Upper lobe of left lung (tissue), 6 donors: ENCODE results near the gene ATP6V1D. TPM values are rescaled to one million over a fixed set of nuclear protein-coding genes. Genes with fewer than 3 reads are reported as not detected.

ENCODE experiments used
- ATAC-seq, 2 donors: fragments of 200-7000 bp; cut with Tn5 transposase; one replicate each; pipeline ENCODE4 v1.9.1; 2022; ENCODE audit warnings: mild to moderate bottlenecking in 2 of 2, moderate library complexity in 2 of 2; ENCODE audit not compliant: low FRiP score in 2 of 2
- DNase-seq, 2 donors: peaks; one replicate each; pipeline ENCODE4 v3.0.0-alpha.2; 2019 to 2020
- H3K27ac ChIP-seq, 4 donors: fragments of 200-600 bp; sonication (generic); one replicate each; pipeline ENCODE4 v1.5.1; 2016 to 2019
- H3K27me3 ChIP-seq, 4 donors: fragments of 200-600 bp; sonication (generic); one replicate each; pipeline ENCODE4 v1.5.1; 2017 to 2019
- H3K36me3 ChIP-seq, 4 donors: fragments of 200-600 bp; sonication (generic); one replicate each; pipeline ENCODE4 v1.5.1; 2016 to 2019
- H3K4me1 ChIP-seq, 4 donors: fragments of 200-600 bp; sonication (generic); one replicate each; pipeline ENCODE4 v1.5.1; 2018 to 2019
- H3K4me3 ChIP-seq, 4 donors: fragments of 200-600 bp; sonication (generic); one replicate each; pipeline ENCODE4 v1.5.1; 2017 to 2019; ENCODE audit warnings: mild to moderate bottlenecking in 2 of 4, moderate library complexity in 1 of 4
- H3K9me3 ChIP-seq, 4 donors: fragments of 200-600 bp; sonication (generic); one replicate each; pipeline ENCODE4 v1.5.1; 2018 to 2019
- EP300 ChIP-seq, 4 donors: sonication (generic); formaldehyde crosslinking; IDR thresholded peaks; one replicate each; pipeline ENCODE4 v1.5.1; 2017; ENCODE audit warnings: antibody characterized with exemption in 4 of 4, control low read depth in 2 of 4
- POLR2A ChIP-seq, 4 donors: fragments of 450-650 bp; IDR thresholded peaks; one replicate each; pipeline ENCODE4 v1.5.1; 2016 to 2017; ENCODE audit warnings: antibody characterized with exemption in 4 of 4, mild to moderate bottlenecking in 2 of 4
- POLR2AphosphoS5 ChIP-seq, 2 donors: sonication (generic); formaldehyde crosslinking; IDR thresholded peaks; one replicate each; pipeline ENCODE4 v1.5.1; 2017; ENCODE audit warnings: antibody characterized with exemption in 2 of 2
- WGBS, 2 donors: methylation state at CpG; one replicate each; pipeline ENCODE4 v1.1.5; 2017 to 2018; 5-methylcytosine and 5-hydroxymethylcytosine counted together
- total RNA-seq, 6 donors: library from RNA; depleted of rRNA in 4 of 6; stranded (reverse); fragments of >200 nt in 4 of 6; gene quantifications; one replicate each; pipeline versions ENCODE4 v1.1.0 to v1.2.1, GENCODE V29; 2016 to 2021
- TF ChIP-seq, protein P1 (sequence below), 6 experiments: fragments of 450-650 bp in 4 of 6; fragments of 200-600 bp in 2 of 6; sonication (generic) in 2 of 6; IDR thresholded peaks; one replicate each; pipeline ENCODE4 v1.5.1; 2016 to 2019; ENCODE audit warnings: antibody characterized with exemption in 6 of 6
- donor health status: DM: no; HTN: no; CAD: no; lungs with moderate emphysema.
- donor health status: DM: no; HTN: yes; CAD: no; lungs with severe emphysema.

Gene ATP6V1D
- total RNA-seq, 6 donors from 2014 or later = 57.6 to 145 (median 79.7) TPM

DNA sequence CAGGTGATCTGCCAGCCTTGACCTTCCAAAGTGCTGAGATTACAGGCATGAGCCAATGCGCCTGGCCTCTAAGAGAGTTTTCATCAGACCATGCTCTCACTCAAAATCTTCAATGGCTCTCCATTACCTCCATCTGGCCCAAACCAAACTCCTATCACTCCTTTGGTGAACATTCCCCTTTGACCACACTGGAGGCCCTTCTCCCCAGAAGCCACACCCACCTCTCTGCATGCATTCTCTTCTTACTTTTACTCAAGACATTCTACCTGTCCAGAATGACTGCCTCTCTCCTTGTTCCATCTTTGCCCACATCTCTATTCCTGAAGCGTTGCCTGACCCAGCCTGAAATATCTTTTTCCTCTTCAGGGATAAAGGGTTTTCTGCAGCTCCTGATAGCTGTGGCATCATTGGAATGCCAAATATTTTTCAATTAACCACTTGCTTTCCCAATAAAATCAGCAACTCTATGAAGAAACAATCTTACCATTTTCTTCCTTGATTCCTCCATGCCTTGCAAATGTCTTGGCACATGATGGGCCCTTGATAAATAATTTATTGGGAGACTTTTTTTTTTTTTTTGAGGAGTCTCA is 36.9 kb upstream of the ATP6V1D start:
- DNase-seq = no peak
- H3K27ac ChIP-seq = no peak overlapping the region
- H3K27me3 ChIP-seq = no peaks in the 10 kb centered on the region
- no peaks in the 10 kb centered on the region for H3K9me3 ChIP-seq
- no peaks in the 10 kb centered on the region for H3K36me3 ChIP-seq
- no peak for ATAC-seq
- no peaks in the 10 kb centered on the region for H3K4me1 ChIP-seq
- TF ChIP-seq, protein P1, sequence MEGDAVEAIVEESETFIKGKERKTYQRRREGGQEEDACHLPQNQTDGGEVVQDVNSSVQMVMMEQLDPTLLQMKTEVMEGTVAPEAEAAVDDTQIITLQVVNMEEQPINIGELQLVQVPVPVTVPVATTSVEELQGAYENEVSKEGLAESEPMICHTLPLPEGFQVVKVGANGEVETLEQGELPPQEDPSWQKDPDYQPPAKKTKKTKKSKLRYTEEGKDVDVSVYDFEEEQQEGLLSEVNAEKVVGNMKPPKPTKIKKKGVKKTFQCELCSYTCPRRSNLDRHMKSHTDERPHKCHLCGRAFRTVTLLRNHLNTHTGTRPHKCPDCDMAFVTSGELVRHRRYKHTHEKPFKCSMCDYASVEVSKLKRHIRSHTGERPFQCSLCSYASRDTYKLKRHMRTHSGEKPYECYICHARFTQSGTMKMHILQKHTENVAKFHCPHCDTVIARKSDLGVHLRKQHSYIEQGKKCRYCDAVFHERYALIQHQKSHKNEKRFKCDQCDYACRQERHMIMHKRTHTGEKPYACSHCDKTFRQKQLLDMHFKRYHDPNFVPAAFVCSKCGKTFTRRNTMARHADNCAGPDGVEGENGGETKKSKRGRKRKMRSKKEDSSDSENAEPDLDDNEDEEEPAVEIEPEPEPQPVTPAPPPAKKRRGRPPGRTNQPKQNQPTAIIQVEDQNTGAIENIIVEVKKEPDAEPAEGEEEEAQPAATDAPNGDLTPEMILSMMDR (IDR thresholded peaks at IDR 0.05) = no peak
- TF ChIP-seq POLR2AphosphoS5 (IDR thresholded peaks at IDR 0.05) (no peak), POLR2A (IDR thresholded peaks at IDR 0.05) (no peak), EP300 (IDR thresholded peaks at IDR 0.05) (no peak)
- WGBS, 2 donors = 73 to 80% methylated on average over 2 of the region's 2 CpGs
- no peak overlapping the region for H3K4me3 ChIP-seq

- Histone ChIP-seq H3K4me3 (no peak overlapping the region), H3K27me3 (no peaks in the 10 kb centered on the region), H3K27ac (no peak overlapping the region), H3K4me1 (no peaks in the 10 kb centered on the region), H3K36me3 (no peaks in the 10 kb centered on the region), H3K9me3 (no peaks in the 10 kb centered on the region)
- 79 to 80% methylated on average over 5 of the region's 5 CpGs for WGBS, 2 donors
- DNase-seq (no peak), ATAC-seq (no peak)
- TF ChIP-seq POLR2A (IDR thresholded peaks at IDR 0.05) (no peak), POLR2AphosphoS5 (IDR thresholded peaks at IDR 0.05) (no peak), EP300 (IDR thresholded peaks at IDR 0.05) (no peak)
- TF ChIP-seq, protein P1 (IDR thresholded peaks at IDR 0.05) = no peak
These were observed 36.2 kb upstream of the ATP6V1D start for GRCh38 chr14:67395876-67396189.

GRCh38 chr14:67395086-67395875 is 35.7 kb upstream of the ATP6V1D start:
- H3K36me3 ChIP-seq = no peaks in the 10 kb centered on the region
- WGBS, 2 donors = 69 to 74% methylated on average over 13 to 16 of the region's 16 CpGs
- TF ChIP-seq POLR2AphosphoS5 (IDR thresholded peaks at IDR 0.05) (no peak), EP300 (IDR thresholded peaks at IDR 0.05) (no peak)
- H3K9me3 ChIP-seq = no peaks in the 10 kb centered on the region
- no peak overlapping the region for H3K4me3 ChIP-seq
- no peaks in the 10 kb centered on the region for H3K27me3 ChIP-seq
- no peaks in the 10 kb centered on the region for H3K4me1 ChIP-seq
- H3K27ac ChIP-seq = no peak overlapping the region
- DNase-seq (peak in 1 of 2 donors; percentile 32), ATAC-seq (no peak)

DNA sequence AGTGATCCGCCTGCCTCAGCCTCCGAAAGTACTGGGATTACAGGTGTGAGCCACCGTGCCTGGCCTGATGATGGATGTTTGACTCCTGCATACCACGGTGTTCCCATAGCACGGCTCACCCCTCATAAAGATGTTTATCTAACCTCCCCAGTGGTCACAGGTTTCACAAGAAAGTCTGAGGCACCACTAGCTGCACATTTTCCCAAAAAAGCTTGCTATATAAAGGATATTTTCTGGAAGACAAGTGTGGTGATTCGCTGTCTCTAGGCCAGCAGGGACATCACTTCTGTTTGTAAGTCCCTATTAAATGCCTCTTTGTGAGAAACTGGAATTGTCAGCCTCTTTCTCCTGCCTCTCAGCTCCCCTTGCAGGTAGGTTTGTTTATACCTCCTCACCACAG is 34.1 kb upstream of the ATP6V1D start:
- TF ChIP-seq EP300 (IDR thresholded peaks at IDR 0.05) (no peak), POLR2A (IDR thresholded peaks at IDR 0.05) (no peak)
- TF ChIP-seq, protein P1 (IDR thresholded peaks at IDR 0.05) = no peak
- Histone ChIP-seq H3K36me3 (no peaks in the 10 kb centered on the region), H3K27me3 (no peaks in the 10 kb centered on the region), H3K9me3 (no peaks in the 10 kb centered on the region), H3K4me1 (no peaks in the 10 kb centered on the region), H3K27ac (no peak overlapping the region), H3K4me3 (no peak overlapping the region)
- 68 to 70% methylated on average over 6 of the region's 6 CpGs for WGBS, 2 donors
- DNase-seq (no peak), ATAC-seq (no peak)

DNA sequence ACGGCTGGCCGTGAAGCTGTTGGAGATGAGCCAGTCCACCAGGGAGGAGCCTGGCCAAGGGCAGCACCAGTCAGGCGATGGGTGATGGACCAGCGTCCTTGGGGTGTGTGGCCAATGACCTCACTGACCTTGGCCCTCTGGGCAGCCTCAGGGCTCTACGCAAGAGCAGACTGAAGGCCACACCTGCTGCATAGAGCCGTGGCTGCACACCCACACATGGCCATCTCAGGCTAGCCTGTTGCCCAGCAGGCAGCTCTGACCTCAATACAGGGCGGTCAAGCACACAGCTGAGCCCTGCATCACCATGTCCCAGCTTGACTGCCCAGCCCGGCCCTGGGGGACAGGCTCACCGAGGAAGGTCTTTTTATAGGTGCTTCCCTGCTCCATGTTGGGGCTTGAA is 33.2 kb upstream of the ATP6V1D start:
- Histone ChIP-seq H3K4me3 (no peak overlapping the region), H3K36me3 (no peaks in the 10 kb centered on the region), H3K4me1 (no peaks in the 10 kb centered on the region), H3K9me3 (no peaks in the 10 kb centered on the region), H3K27ac (no peak overlapping the region), H3K27me3 (no peaks in the 10 kb centered on the region)
- 79 to 96% methylated on average over 7 to 8 of the region's 9 CpGs for WGBS, 2 donors
- ATAC-seq = peak in 1 of 2 donors; percentile 18
- peak in 1 of 2 donors; percentile 41 for DNase-seq
- TF ChIP-seq POLR2A (IDR thresholded peaks at IDR 0.05) = no peak
- TF ChIP-seq POLR2AphosphoS5 (IDR thresholded peaks at IDR 0.05) = no peak
- TF ChIP-seq, protein P1 (IDR thresholded peaks at IDR 0.05) = no peak
- TF ChIP-seq EP300 (IDR thresholded peaks at IDR 0.05) = no peak
